Stimulated activated CD4-positive, alpha-beta T cell treated with anti-CD3 and anti-CD28 coated beads, Interleukin-4, amount 100 ng/mL, for 4 hours (primary cell): ENCODE data around the gene MBOAT2.

Experiments used
- DNase-seq, 2 experiments: peaks; one replicate each; pipeline ENCODE4 v3.0.0-alpha.2; 2020

Gene MBOAT2

GRCh38 chr2:8889978-8890377, 113.5 kb downstream of the MBOAT2 start:
- no peak for DNase-seq

GRCh38 chr2:8888963-8889362, 114.5 kb downstream of the MBOAT2 start:
- no peak for DNase-seq

DNA sequence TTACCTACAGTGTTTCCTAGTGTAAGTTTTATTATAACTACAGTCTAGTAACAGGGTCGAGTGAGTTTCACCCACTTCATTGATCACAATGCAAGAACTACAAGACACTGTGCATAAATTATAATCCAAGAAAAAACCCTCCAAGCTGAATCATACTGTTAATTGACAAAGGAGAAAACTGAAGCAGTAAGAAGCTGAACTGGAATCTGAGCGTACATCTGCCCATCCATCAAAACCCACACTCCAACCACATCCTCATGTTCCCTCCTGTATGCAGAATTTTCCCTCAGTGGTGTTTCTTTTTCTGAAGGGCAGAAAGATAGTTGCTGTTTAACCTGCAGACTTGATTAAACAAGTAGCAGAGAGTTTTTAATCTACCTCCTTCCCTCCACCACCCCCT, 116.6 kb downstream of the MBOAT2 start:
- no peak for DNase-seq

DNA sequence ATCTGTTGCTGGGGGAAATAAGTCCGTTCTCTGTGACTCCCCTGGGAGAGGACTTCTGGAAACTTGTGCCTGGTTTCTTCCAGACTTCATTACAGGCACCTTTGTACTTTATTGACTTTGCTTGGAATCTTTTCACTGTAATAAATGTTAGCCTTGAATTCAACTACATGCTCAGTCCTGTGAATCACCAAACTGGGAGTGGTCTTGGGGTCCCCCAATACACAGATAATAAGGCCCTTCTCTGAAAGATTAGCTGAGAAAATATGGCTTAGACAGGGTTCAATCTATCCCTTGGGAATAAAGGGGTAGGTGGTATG, 117.3 kb downstream of the MBOAT2 start:
- DNase-seq, result no peak

GRCh38 chr2:8885449-8886201, 117.9 kb downstream of the MBOAT2 start:
- DNase-seq, result no peak

GRCh38 chr2:8884812-8885211, 118.7 kb downstream of the MBOAT2 start:
- no peak for DNase-seq

GRCh38 chr2:8882094-8882493, 121.4 kb downstream of the MBOAT2 start:
- no peak for DNase-seq

- DNase-seq, result no peak
Measured at GRCh38 chr2:8877894-8878293, 125.6 kb downstream of the MBOAT2 start.

DNA sequence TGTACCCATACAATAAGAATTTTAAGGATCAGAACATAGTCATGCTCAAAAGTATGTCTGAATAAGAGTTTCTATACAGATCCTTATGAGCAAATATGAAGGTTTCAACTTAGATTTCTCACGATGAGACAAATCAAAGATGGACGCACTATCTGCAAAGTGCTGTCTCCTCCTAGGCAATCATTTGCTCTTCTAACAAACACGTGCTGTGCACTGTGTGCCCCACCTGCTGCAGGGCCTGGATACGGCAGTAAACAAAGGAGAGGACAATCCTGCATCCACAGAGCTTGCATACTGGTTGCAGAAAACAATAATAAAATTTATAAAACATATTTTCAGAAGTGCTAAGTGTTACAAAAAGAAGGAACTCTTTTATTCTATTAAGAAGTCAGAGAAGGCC, 126.2 kb downstream of the MBOAT2 start:
- DNase-seq, result no peak

GRCh38 chr2:8876628-8877027, 126.9 kb downstream of the MBOAT2 start:
- DNase-seq, result no peak

GRCh38 chr2:8872821-8873432, 130.6 kb downstream of the MBOAT2 start:
- DNase-seq, result no peak

- DNase-seq, result no peak
Measured at GRCh38 chr2:8870441-8870840, 133.0 kb downstream of the MBOAT2 start.

GRCh38 chr2:8867363-8867762, 136.1 kb downstream of the MBOAT2 start:
- no peak for DNase-seq

- no peak for DNase-seq
Measured at GRCh38 chr2:8863331-8863953, 140.0 kb downstream of the MBOAT2 start.

GRCh38 chr2:8862230-8862629, 141.3 kb downstream of the MBOAT2 start:
- DNase-seq, result no peak

- no peak for DNase-seq
Measured at GRCh38 chr2:8861797-8862196, 141.7 kb downstream of the MBOAT2 start.

DNA sequence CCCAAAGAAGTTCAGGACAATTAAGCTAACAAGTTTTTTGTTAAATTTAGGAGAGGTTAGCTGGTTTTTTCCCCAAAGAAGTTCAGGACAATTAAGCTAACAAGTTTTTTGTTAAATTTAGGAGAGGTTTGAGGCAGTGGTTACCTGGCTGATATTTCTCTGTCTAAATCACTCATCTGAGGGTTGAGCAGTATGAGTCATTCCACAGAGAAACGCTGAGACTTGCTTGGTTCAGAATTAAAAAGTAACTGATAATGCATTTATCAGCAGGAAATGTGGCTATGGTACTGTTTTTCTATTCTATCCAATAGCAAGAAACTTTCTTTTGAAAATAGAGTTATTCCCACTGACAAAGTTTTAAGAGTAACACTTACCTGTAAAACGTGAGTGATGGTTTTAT, 143.2 kb downstream of the MBOAT2 start:
- DNase-seq, result no peak

DNA sequence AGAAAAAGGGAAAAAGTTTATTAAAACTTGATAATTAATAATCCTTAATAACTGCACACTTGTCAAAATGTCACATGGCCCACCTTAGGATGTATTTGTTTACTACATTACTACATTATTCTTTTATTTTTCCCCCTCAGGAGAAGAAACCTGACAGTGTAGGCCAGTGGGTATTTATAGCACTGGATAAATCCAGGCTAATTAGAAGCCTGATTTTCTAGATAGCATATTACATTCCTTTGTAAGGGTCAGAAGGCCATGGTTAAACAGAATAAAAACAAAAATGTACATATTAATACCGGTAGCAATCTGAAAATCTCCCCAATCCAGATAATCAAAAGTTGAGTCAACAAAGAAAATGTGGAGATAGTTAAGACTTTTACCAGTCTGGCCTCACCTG, 144.6 kb downstream of the MBOAT2 start:
- DNase-seq, result no peak

DNA sequence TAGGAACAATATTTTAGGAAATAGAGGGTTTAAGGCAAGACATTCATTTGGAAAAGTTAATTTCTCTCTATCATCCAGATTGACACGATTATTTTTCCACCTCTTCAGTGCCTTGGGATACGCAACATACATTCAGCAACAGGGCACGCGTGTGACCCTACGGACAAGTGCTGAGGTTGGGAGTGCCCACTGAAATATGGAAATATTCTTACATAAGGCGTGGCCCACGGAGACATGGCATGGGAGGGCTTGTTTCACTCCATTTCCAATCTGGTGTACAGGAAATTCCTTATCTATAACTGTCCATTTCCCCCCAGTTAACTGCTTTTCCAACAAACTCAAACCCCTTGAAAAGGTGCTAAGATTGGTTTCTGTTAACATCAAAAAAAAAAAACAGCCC, 145.2 kb downstream of the MBOAT2 start:
- no peak for DNase-seq

DNA sequence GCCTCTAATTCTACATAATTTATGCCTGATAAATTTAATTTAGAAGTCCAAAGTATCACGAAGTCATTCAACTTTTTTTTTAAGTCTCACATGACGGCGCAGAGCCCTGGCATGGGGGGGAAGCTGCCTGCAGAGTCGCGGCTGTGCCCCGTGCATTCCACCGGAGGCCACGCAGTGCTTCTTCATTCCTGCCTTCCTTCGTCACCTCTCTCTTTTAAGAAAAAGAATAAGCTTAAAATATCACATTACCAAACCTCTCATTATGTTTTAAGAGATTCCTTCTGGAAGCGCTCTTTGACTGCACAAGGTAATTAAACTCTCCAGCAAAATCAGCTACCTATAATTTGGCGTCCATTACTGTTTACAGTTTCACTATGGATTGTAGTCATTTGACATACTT, 145.8 kb downstream of the MBOAT2 start:
- DNase-seq, result no peak

GRCh38 chr2:8856176-8856575, 147.3 kb downstream of the MBOAT2 start:
- no peak for DNase-seq

DNA sequence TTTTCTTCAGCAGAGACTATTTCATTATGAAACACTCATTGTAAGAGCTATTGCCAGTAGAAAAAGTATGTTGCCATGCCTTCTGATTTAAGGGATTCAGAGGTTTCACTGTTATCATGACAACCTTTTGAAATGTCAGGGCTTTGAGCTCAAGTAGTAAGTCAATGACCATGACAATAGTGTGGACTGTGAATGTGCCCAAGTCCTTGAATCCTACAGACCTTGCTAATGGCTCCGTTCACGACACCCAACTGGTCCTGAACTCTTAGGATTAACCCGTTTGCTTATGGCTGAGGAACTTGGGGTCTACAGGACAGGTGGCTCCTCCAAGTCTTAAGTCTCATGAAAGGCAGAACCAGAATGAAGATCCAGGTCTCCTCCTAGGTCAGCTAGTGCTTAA, 148.5 kb downstream of the MBOAT2 start:
- no peak for DNase-seq

GRCh38 chr2:8853426-8853825, 150.1 kb downstream of the MBOAT2 start:
- no peak for DNase-seq

GRCh38 chr2:8851811-8852560, 151.5 kb downstream of the MBOAT2 start:
- DNase-seq, result no peak
